ENCODE measurements around the gene OXER1. TPM values are rescaled to one million over a fixed set of nuclear protein-coding genes. Genes with fewer than 3 reads are reported as not detected.

Gene OXER1
- polyA plus RNA-seq, 2 donors, result 0.48 to 2.5 TPM

DNA sequence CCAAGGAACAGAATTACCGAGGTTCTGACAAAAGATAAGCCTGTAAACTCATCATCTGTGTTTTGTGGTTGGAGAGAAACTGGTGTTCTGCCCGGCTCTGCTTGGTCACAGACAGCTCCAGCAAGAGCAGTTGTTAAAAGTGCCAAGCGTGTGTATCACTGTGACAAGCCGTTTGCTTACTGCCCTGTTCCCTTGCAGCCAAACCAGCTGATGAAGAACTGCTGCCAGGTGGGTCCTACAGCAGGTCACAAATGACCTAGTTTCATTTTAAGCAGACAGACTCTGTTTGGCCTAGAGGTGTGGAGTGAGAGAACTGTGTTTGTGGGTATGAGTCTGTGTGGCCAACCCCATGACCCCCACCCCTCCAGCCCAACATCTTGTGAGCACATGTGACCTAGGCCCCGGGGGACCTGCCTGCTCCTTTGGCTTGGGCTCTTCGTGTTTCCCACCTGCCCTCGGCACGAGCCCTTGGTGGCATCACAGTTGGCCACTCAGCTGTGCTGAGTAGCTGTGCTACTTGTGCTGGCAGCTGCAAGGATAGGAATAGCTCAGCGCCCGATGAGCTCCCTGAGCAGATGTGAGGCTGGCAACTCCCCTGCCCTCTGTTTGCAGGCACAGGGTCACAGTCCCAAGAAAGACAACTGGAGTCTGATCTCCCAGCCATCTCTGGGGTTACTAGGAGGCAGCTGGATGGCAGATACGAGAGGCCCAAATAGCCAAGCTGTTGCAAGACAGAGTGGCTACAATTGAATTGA is 9.7 kb downstream of the OXER1 start:
- H3K36me3 ChIP-seq (ENCODE audit: control insufficient read depth in 2 of 2, insufficient read depth in 2 of 2, low read length in 1 of 2), result peaks cover 0 to 19% of the 10 kb centered on the region in 2 donors
- WGBS, 2 donors, result 59 to 71% methylated on average over 11 of the region's 11 CpGs

GRCh38 chr2:42752816-42753813 is 10.8 kb downstream of the OXER1 start:
- 85 to 90% methylated on average over 24 of the region's 24 CpGs for WGBS, 2 donors
- no peak overlapping the region for H3K27ac ChIP-seq (ENCODE audit: low read depth in 2 of 2, low read length in 1 of 2)
- peaks cover 0 to 19% of the 10 kb centered on the region in 2 donors for H3K36me3 ChIP-seq (ENCODE audit: control insufficient read depth in 2 of 2, insufficient read depth in 2 of 2, low read length in 1 of 2)
- no peaks in the 10 kb centered on the region for H3K27me3 ChIP-seq (ENCODE audit: control insufficient read depth in 1 of 2, insufficient read depth in 2 of 2, low read length in 2 of 2)
- H3K9me3 ChIP-seq (ENCODE audit: control insufficient read depth in 2 of 2, insufficient read depth in 1 of 2, low read depth in 1 of 2, low read length in 1 of 2), result no peaks in the 10 kb centered on the region
- no peak overlapping the region for H3K4me3 ChIP-seq (ENCODE audit: low read depth in 1 of 2, low read length in 2 of 2)
- peaks cover 0 to 2% of the 10 kb centered on the region in 2 donors for H3K4me1 ChIP-seq (ENCODE audit: control insufficient read depth in 2 of 2, insufficient read depth in 2 of 2, low read length in 1 of 2)

More for the DNA sequence above, 9.7 kb downstream of the OXER1 start:
- H3K9me3 ChIP-seq (ENCODE audit: control insufficient read depth in 2 of 2, insufficient read depth in 1 of 2, low read depth in 1 of 2, low read length in 1 of 2), result no peaks in the 10 kb centered on the region
- H3K4me1 ChIP-seq (ENCODE audit: control insufficient read depth in 2 of 2, insufficient read depth in 2 of 2, low read length in 1 of 2), result peaks cover 0 to 2% of the 10 kb centered on the region in 2 donors
- H3K4me3 ChIP-seq (ENCODE audit: low read depth in 1 of 2, low read length in 2 of 2), result no peak overlapping the region
- H3K27me3 ChIP-seq (ENCODE audit: control insufficient read depth in 1 of 2, insufficient read depth in 2 of 2, low read length in 2 of 2), result no peaks in the 10 kb centered on the region
- no peak overlapping the region for H3K27ac ChIP-seq (ENCODE audit: low read depth in 2 of 2, low read length in 1 of 2)

DNA sequence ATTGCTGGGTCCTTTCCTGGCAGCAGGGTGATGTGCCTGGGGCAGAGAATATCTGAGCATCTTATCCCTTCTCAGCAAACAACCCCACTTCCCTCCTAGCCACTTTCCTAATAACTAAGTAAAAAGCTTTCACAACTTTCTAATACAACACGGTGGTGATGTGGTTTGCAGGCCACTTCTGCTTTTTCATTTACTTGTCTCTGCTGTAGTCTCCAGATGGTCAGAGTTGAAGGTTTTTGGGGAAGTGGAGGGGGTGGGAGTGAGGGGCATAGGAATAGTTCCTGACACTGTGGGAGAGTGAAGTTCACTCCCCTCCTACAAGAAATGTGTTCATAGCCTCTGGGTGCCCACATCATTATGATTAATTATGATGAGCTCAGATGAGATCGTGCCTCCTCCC is 11.6 kb downstream of the OXER1 start:
- Histone ChIP-seq H3K27ac (ENCODE audit: low read depth in 2 of 2, low read length in 1 of 2) (no peak overlapping the region), H3K9me3 (ENCODE audit: control insufficient read depth in 2 of 2, insufficient read depth in 1 of 2, low read depth in 1 of 2, low read length in 1 of 2) (no peaks in the 10 kb centered on the region), H3K27me3 (ENCODE audit: control insufficient read depth in 1 of 2, insufficient read depth in 2 of 2, low read length in 2 of 2) (no peaks in the 10 kb centered on the region), H3K4me3 (ENCODE audit: low read depth in 1 of 2, low read length in 2 of 2) (no peak overlapping the region), H3K4me1 (ENCODE audit: control insufficient read depth in 2 of 2, insufficient read depth in 2 of 2, low read length in 1 of 2) (peaks cover 0 to 2% of the 10 kb centered on the region in 2 donors), H3K36me3 (ENCODE audit: control insufficient read depth in 2 of 2, insufficient read depth in 2 of 2, low read length in 1 of 2) (peaks cover 0 to 19% of the 10 kb centered on the region in 2 donors)
- 58 to 64% methylated on average over 2 of the region's 2 CpGs for WGBS, 2 donors

GRCh38 chr2:42748840-42749239 is 15.1 kb downstream of the OXER1 start:
- Histone ChIP-seq H3K4me3 (ENCODE audit: low read depth in 1 of 2, low read length in 2 of 2) (no peak overlapping the region), H3K4me1 (ENCODE audit: control insufficient read depth in 2 of 2, insufficient read depth in 2 of 2, low read length in 1 of 2) (no peaks in the 10 kb centered on the region), H3K36me3 (ENCODE audit: control insufficient read depth in 2 of 2, insufficient read depth in 2 of 2, low read length in 1 of 2) (peaks cover 0 to 3% of the 10 kb centered on the region in 2 donors), H3K27me3 (ENCODE audit: control insufficient read depth in 1 of 2, insufficient read depth in 2 of 2, low read length in 2 of 2) (no peaks in the 10 kb centered on the region), H3K9me3 (ENCODE audit: control insufficient read depth in 2 of 2, insufficient read depth in 1 of 2, low read depth in 1 of 2, low read length in 1 of 2) (no peaks in the 10 kb centered on the region), H3K27ac (ENCODE audit: low read depth in 2 of 2, low read length in 1 of 2) (no peak overlapping the region)
- 93 to 97% methylated on average over 4 of the region's 4 CpGs for WGBS, 2 donors

GRCh38 chr2:42747422-42747821 is 16.5 kb downstream of the OXER1 start:
- H3K27me3 ChIP-seq (ENCODE audit: control insufficient read depth in 1 of 2, insufficient read depth in 2 of 2, low read length in 2 of 2), result no peaks in the 10 kb centered on the region
- no peaks in the 10 kb centered on the region for H3K9me3 ChIP-seq (ENCODE audit: control insufficient read depth in 2 of 2, insufficient read depth in 1 of 2, low read depth in 1 of 2, low read length in 1 of 2)
- WGBS, 2 donors, result 95 to 97% methylated on average over 3 of the region's 3 CpGs
- no peak overlapping the region for H3K27ac ChIP-seq (ENCODE audit: low read depth in 2 of 2, low read length in 1 of 2)
- peaks cover 0 to 4% of the 10 kb centered on the region in 2 donors for H3K4me1 ChIP-seq (ENCODE audit: control insufficient read depth in 2 of 2, insufficient read depth in 2 of 2, low read length in 1 of 2)
- peaks cover 0 to 3% of the 10 kb centered on the region in 2 donors for H3K36me3 ChIP-seq (ENCODE audit: control insufficient read depth in 2 of 2, insufficient read depth in 2 of 2, low read length in 1 of 2)
- H3K4me3 ChIP-seq (ENCODE audit: low read depth in 1 of 2, low read length in 2 of 2), result no peak overlapping the region

DNA sequence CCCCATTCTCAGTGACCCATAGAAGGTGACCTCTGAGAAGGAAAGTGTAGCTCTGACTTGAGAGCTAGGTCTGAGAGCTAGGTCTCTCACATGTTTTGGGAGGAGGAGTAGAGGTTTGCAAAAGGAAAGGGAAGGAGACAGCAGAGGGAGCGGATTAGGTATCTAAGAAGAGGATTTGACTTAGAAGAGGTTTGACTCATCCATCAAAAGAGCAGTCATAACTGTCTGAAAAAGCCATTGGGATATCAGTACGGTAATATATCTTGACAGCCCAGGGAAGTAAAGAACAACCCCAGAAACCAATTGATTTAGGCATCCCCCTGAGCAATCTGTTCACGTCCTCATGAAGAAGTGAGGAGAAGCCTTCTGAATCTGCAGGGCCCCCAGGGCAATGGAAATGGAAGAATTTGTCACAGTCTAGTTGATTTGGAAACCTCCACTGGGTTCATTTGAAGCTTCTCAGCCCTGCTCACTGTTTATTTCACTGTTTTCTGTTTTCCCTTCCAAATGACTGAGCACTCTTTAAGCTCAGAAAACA is 19.3 kb downstream of the OXER1 start:
- WGBS, 2 donors, result 94 to 95% methylated on average over 3 of the region's 3 CpGs
- Histone ChIP-seq H3K27me3 (ENCODE audit: control insufficient read depth in 1 of 2, insufficient read depth in 2 of 2, low read length in 2 of 2) (no peaks in the 10 kb centered on the region), H3K4me1 (ENCODE audit: control insufficient read depth in 2 of 2, insufficient read depth in 2 of 2, low read length in 1 of 2) (peaks cover 0 to 4% of the 10 kb centered on the region in 2 donors), H3K27ac (ENCODE audit: low read depth in 2 of 2, low read length in 1 of 2) (no peak overlapping the region), H3K36me3 (ENCODE audit: control insufficient read depth in 2 of 2, insufficient read depth in 2 of 2, low read length in 1 of 2) (peaks cover 0 to 4% of the 10 kb centered on the region in 2 donors), H3K4me3 (ENCODE audit: low read depth in 1 of 2, low read length in 2 of 2) (no peak overlapping the region), H3K9me3 (ENCODE audit: control insufficient read depth in 2 of 2, insufficient read depth in 1 of 2, low read depth in 1 of 2, low read length in 1 of 2) (no peaks in the 10 kb centered on the region)

GRCh38 chr2:42743659-42743990 is 20.3 kb downstream of the OXER1 start:
- Histone ChIP-seq H3K9me3 (ENCODE audit: control insufficient read depth in 2 of 2, insufficient read depth in 1 of 2, low read depth in 1 of 2, low read length in 1 of 2) (no peaks in the 10 kb centered on the region), H3K27ac (ENCODE audit: low read depth in 2 of 2, low read length in 1 of 2) (no peak overlapping the region), H3K4me1 (ENCODE audit: control insufficient read depth in 2 of 2, insufficient read depth in 2 of 2, low read length in 1 of 2) (peaks cover 0 to 4% of the 10 kb centered on the region in 2 donors), H3K4me3 (ENCODE audit: low read depth in 1 of 2, low read length in 2 of 2) (no peak overlapping the region), H3K36me3 (ENCODE audit: control insufficient read depth in 2 of 2, insufficient read depth in 2 of 2, low read length in 1 of 2) (peaks cover 0 to 4% of the 10 kb centered on the region in 2 donors), H3K27me3 (ENCODE audit: control insufficient read depth in 1 of 2, insufficient read depth in 2 of 2, low read length in 2 of 2) (no peaks in the 10 kb centered on the region)
- 79 to 84% methylated on average over 1 of the region's 1 CpG for WGBS, 2 donors

DNA sequence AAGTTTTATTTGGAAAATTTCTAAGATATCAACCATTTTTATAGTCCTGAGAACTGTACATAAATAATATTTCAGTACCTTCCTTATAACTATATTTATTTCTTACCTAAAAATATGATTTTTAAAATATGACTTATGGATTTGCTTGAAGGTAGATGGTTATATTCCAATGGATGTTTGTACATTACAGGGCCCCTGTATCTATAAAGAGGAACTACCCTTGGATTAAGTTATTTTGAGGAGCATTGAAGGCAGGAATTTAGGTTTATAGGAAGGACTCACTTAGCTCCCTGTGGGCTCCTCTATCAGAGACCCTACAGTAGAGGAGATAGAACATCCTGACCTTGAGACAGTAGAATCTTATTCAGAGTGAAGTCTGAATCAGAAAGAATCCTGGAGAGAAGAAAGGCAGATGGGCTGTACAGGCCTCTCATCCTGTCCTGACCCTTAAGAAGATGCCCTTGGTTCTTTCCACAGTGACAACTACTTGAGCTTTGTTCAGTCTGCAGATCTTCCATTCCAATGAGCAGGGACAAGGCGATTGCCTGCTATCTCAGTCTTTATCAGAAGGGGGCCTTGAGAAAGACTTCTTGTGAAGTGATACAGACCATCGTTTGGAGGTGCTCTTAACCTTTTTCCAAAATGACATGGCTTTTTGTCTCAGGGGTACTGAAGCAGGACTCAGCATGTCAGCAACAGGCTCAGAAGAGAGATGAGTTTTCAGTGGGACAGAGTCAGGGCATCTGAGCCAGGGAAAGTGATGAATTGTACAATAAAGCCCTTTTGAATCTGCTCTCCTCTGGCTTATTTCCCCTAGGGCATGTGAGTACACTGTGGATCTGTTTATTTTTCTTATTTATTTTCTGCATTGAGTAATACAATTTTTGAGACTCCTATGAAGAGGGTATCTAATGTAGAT is 20.9 kb downstream of the OXER1 start:
- H3K36me3 ChIP-seq (ENCODE audit: control insufficient read depth in 2 of 2, insufficient read depth in 2 of 2, low read length in 1 of 2), result peaks cover 0 to 4% of the 10 kb centered on the region in 2 donors
- H3K27ac ChIP-seq (ENCODE audit: low read depth in 2 of 2, low read length in 1 of 2), result no peak overlapping the region
- H3K27me3 ChIP-seq (ENCODE audit: control insufficient read depth in 1 of 2, insufficient read depth in 2 of 2, low read length in 2 of 2), result no peaks in the 10 kb centered on the region
- H3K9me3 ChIP-seq (ENCODE audit: control insufficient read depth in 2 of 2, insufficient read depth in 1 of 2, low read depth in 1 of 2, low read length in 1 of 2), result no peaks in the 10 kb centered on the region
- WGBS, 2 donors, result 67 to 70% methylated on average over 2 of the region's 2 CpGs
- peaks cover 0 to 4% of the 10 kb centered on the region in 2 donors for H3K4me1 ChIP-seq (ENCODE audit: control insufficient read depth in 2 of 2, insufficient read depth in 2 of 2, low read length in 1 of 2)
- no peak overlapping the region for H3K4me3 ChIP-seq (ENCODE audit: low read depth in 1 of 2, low read length in 2 of 2)
